ENCODE results near the gene SLC5A8. TPM values are rescaled to one million over a fixed set of nuclear protein-coding genes. Genes with fewer than 3 reads are reported as not detected.

The SLC5A8 gene
- total RNA-seq, 1 experiment from 2014 or later, result not detected

Other genes starting within 250 kb of the SLC5A8 start
- gene UTP20, start 69.9 kb upstream of the SLC5A8 start, total RNA-seq (2014; rRNA removed; shearing (Covaris generic); ENCODE audit: low replicate concordance), result 6.8 and 9.5 TPM in 2 replicates
- 75.4 and 107 TPM in 2 replicates for gene ARL1, start 197.5 kb upstream of the SLC5A8 start, total RNA-seq (2014; rRNA removed; shearing (Covaris generic); ENCODE audit: low replicate concordance)